ENCODE data around the gene ASIC2.

The ASIC2 gene

GRCh38 chr17:33243732-33244131 lies 49.4 kb downstream of the ASIC2 start:
- DNase-seq (ENCODE audit: low read depth): no peak

GRCh38 chr17:33242375-33243124 lies 50.5 kb downstream of the ASIC2 start:
- no peak for DNase-seq (ENCODE audit: low read depth)

GRCh38 chr17:33241390-33241789 lies 51.7 kb downstream of the ASIC2 start:
- no peak for DNase-seq (ENCODE audit: low read depth)

- DNase-seq (ENCODE audit: low read depth): no peak
These were observed 52.7 kb downstream of the ASIC2 start for GRCh38 chr17:33240362-33240761.

GRCh38 chr17:33239702-33240101 lies 53.4 kb downstream of the ASIC2 start:
- no peak for DNase-seq (ENCODE audit: low read depth)

- DNase-seq (ENCODE audit: low read depth): no peak
These were observed 58.0 kb downstream of the ASIC2 start for GRCh38 chr17:33234930-33235685.

GRCh38 chr17:33234233-33234632 lies 58.9 kb downstream of the ASIC2 start:
- DNase-seq (ENCODE audit: low read depth): no peak

GRCh38 chr17:33233811-33234177 lies 59.3 kb downstream of the ASIC2 start:
- no peak for DNase-seq (ENCODE audit: low read depth)

- DNase-seq (ENCODE audit: low read depth): no peak
These were observed 63.6 kb downstream of the ASIC2 start for GRCh38 chr17:33229499-33229898.

- DNase-seq (ENCODE audit: low read depth): no peak
These were observed 64.1 kb downstream of the ASIC2 start for GRCh38 chr17:33229028-33229427.

- DNase-seq (ENCODE audit: low read depth): no peak
These were observed 64.5 kb downstream of the ASIC2 start for GRCh38 chr17:33228548-33228947.

- DNase-seq (ENCODE audit: low read depth): no peak
These were observed 65.2 kb downstream of the ASIC2 start for GRCh38 chr17:33227911-33228310.

- DNase-seq (ENCODE audit: low read depth): no peak
These were observed 67.1 kb downstream of the ASIC2 start for GRCh38 chr17:33225994-33226393.

- no peak for DNase-seq (ENCODE audit: low read depth)
These were observed 67.6 kb downstream of the ASIC2 start for GRCh38 chr17:33225509-33225908.

GRCh38 chr17:33220036-33220435 lies 73.1 kb downstream of the ASIC2 start:
- DNase-seq (ENCODE audit: low read depth): no peak

GRCh38 chr17:33218698-33219601 lies 74.1 kb downstream of the ASIC2 start:
- DNase-seq (ENCODE audit: low read depth): no peak

GRCh38 chr17:33217891-33218290 lies 75.2 kb downstream of the ASIC2 start:
- DNase-seq (ENCODE audit: low read depth): no peak

- no peak for DNase-seq (ENCODE audit: low read depth)
These were observed 78.1 kb downstream of the ASIC2 start for GRCh38 chr17:33214996-33215395.

- no peak for DNase-seq (ENCODE audit: low read depth)
These were observed 82.8 kb downstream of the ASIC2 start for GRCh38 chr17:33210285-33210684.

GRCh38 chr17:33209671-33210070 lies 83.4 kb downstream of the ASIC2 start:
- no peak for DNase-seq (ENCODE audit: low read depth)

- DNase-seq (ENCODE audit: low read depth): no peak
These were observed 85.9 kb downstream of the ASIC2 start for GRCh38 chr17:33207231-33207630.

GRCh38 chr17:33205552-33205951 lies 87.5 kb downstream of the ASIC2 start:
- no peak for DNase-seq (ENCODE audit: low read depth)

GRCh38 chr17:33204701-33205100 lies 88.4 kb downstream of the ASIC2 start:
- no peak for DNase-seq (ENCODE audit: low read depth)

Measured in stimulated activated CD8-positive, alpha-beta memory T cell treated with anti-CD3 and anti-CD28 coated beads, Interleukin-12 subunit alpha, Interleukin-12 subunit beta, amount 100 ng/mL, for 4 hours (primary cell).